ENCODE measurements around the gene HCRT. TPM values are rescaled to one million over a fixed set of nuclear protein-coding genes. Genes with fewer than 3 reads are reported as not detected.
A peak's percentile ranks its signal among the peaks of the same experiment; 100 is the strongest.

The HCRT gene
- total RNA-seq, 2 experiments from 2014 or later: not detected

- H3K4me2 ChIP-seq (ENCODE audit: low read length): peak overlapping the region; percentile 62
These were observed 49.3 kb downstream of the HCRT start for GRCh38 chr17:42135664-42136653.

DNA sequence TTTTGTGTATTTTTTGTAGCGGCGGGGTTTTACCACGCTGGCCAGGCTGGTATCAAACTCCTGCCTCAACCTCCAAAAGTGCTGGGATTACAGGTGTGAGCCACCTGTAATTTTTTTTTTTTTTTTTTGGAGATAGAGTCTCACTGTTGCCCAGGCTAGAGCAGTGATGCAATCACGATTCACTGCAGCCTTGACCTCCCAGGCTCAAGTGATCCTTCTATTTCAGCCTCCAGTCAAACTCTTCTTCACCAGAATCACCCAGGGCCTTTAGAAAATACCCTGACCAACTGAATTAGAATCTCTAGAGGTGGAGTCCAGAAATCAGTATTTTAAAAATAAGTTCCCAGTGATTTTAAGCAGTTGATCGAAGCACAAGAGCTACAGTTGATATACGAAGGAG, 50.1 kb downstream of the HCRT start:
- BruUV-seq (replicated peaks): no TSS peak
- no peak for DNase-seq (ENCODE audit: low spot score)
- ChIA-PET CTCF (ENCODE audit: unreplicated experiment) (no interaction called here), POLR2A (interaction anchor here (0.6 to 1.5 kb wide), 5 partner anchors 16 to 307 kb away, joined by 3 to 5 read pairs (median 4); partner anchors contain the start of gene DNAJC7)
- Histone ChIP-seq H3K4me2 (ENCODE audit: low read length) (peak overlapping the region; percentile 62), H3K9me2 (ENCODE audit: insufficient read depth, low read length) (no peaks in the 10 kb centered on the region), H3K4me1 (ENCODE audit: insufficient read depth, low read length, poor library complexity, severe bottlenecking) (peaks cover 69% of the 10 kb centered on the region), H3K36me3 (ENCODE audit: insufficient read depth, low read length) (peaks cover 53% of the 10 kb centered on the region), H3K9me3 (ENCODE audit: low read length) (no peaks in the 10 kb centered on the region), H3K4me3 (ENCODE audit: low read depth, low read length, poor library complexity, severe bottlenecking) (no peak overlapping the region), H3K79me2 (ENCODE audit: insufficient read depth, low read depth, low read length) (peaks cover 71% of the 10 kb centered on the region), H4K20me1 (ENCODE audit: insufficient read depth, low read length) (0 out of 2 replicates have a peak, but pooled peaks cover 5% of the 10 kb centered on the region), H3K27ac (ENCODE audit: low read depth, low read length, poor library complexity, severe bottlenecking) (peak overlapping the region; percentile 94), H2AFZ (ENCODE audit: low read length) (no peak overlapping the region)
- TF ChIP-seq EZH2phosphoT487 (IDR thresholded peaks at IDR 0.05; ENCODE audit: borderline replicate concordance, low read depth, low read length) (no peak), CTCF (conservative IDR thresholded peaks at IDR 0.05; ENCODE audit: low read length) (no peak)
- intact Hi-C loops (cut with micrococcal nuclease; ENCODE audit: unreplicated experiment): no loop called here

More at GRCh38 chr17:42135664-42136653, 49.3 kb downstream of the HCRT start:
- BruUV-seq (replicated peaks): no TSS peak
- H3K4me3 ChIP-seq (ENCODE audit: low read depth, low read length, poor library complexity, severe bottlenecking): peak overlapping the region; percentile 35
- H3K4me1 ChIP-seq (ENCODE audit: insufficient read depth, low read length, poor library complexity, severe bottlenecking): peaks cover 64% of the 10 kb centered on the region
- no peak overlapping the region for H2AFZ ChIP-seq (ENCODE audit: low read length)
- peak overlapping the region; percentile 94 for H3K27ac ChIP-seq (ENCODE audit: low read depth, low read length, poor library complexity, severe bottlenecking)
- ChIA-PET POLR2A (interaction anchor here (1.0 kb wide), 2 partner anchors 17 to 21 kb away, joined by 3 to 4 read pairs; no protein-coding TSS in a partner anchor), CTCF (ENCODE audit: unreplicated experiment) (interaction anchor here (0.6 kb wide), 1 partner anchor 20 kb away, joined by 3 read pairs; no protein-coding TSS in a partner anchor)
- intact Hi-C loops (cut with micrococcal nuclease; ENCODE audit: unreplicated experiment): no loop called here
- 0 out of 2 replicates have a peak, but pooled peaks cover 5% of the 10 kb centered on the region for H4K20me1 ChIP-seq (ENCODE audit: insufficient read depth, low read length)
- no peaks in the 10 kb centered on the region for H3K9me2 ChIP-seq (ENCODE audit: insufficient read depth, low read length)
- H3K36me3 ChIP-seq (ENCODE audit: insufficient read depth, low read length): peaks cover 50% of the 10 kb centered on the region
- peaks cover 70% of the 10 kb centered on the region for H3K79me2 ChIP-seq (ENCODE audit: insufficient read depth, low read depth, low read length)
- TF ChIP-seq EZH2phosphoT487 (IDR thresholded peaks at IDR 0.05; ENCODE audit: borderline replicate concordance, low read depth, low read length) (no peak), CTCF (conservative IDR thresholded peaks at IDR 0.05; ENCODE audit: low read length) (no peak)
- H3K9me3 ChIP-seq (ENCODE audit: low read length): no peaks in the 10 kb centered on the region
- DNase-seq (ENCODE audit: low spot score): peak; percentile 71

Other genes starting within 250 kb of the HCRT start
- 33.8 and 34.1 TPM in 2 replicates for gene CNP, start 218.7 kb downstream of the HCRT start, total RNA-seq (2014; rRNA removed; shearing (Covaris generic))
- gene CNP, start 218.7 kb downstream of the HCRT start, total RNA-seq (2022): 43.9 and 50.6 TPM in 2 replicates
- gene DNAJC7, start 168.0 kb downstream of the HCRT start, total RNA-seq (2014; rRNA removed; shearing (Covaris generic)): 76.4 and 87.1 TPM in 2 replicates
- 118 and 124 TPM in 2 replicates for gene DNAJC7, start 168.0 kb downstream of the HCRT start, total RNA-seq (2022)
- 34.8 and 40.2 TPM in 2 replicates for gene NKIRAS2, start 165.4 kb downstream of the HCRT start, total RNA-seq (2014; rRNA removed; shearing (Covaris generic))
- gene NKIRAS2, start 165.4 kb downstream of the HCRT start, total RNA-seq (2022): 32.8 and 38.1 TPM in 2 replicates
- gene C17orf113, start 134.9 kb downstream of the HCRT start, total RNA-seq (2014; rRNA removed; shearing (Covaris generic)): 0.10 and 0.25 TPM in 2 replicates
- gene C17orf113, start 134.9 kb downstream of the HCRT start, total RNA-seq (2022): 0.25 TPM in 1 of 2 replicates, not detected in the other
- 0.21 and 0.85 TPM in 2 replicates for gene ZNF385C, start 87.0 kb downstream of the HCRT start, total RNA-seq (2014; rRNA removed; shearing (Covaris generic))
- 0.26 and 0.67 TPM in 2 replicates for gene ZNF385C, start 87.0 kb downstream of the HCRT start, total RNA-seq (2022)
- gene DHX58, start 72.7 kb downstream of the HCRT start, total RNA-seq (2014; rRNA removed; shearing (Covaris generic)): 7.7 and 10.3 TPM in 2 replicates
- 19.4 and 23.7 TPM in 2 replicates for gene DHX58, start 72.7 kb downstream of the HCRT start, total RNA-seq (2022)
- 56.1 and 73.0 TPM in 2 replicates for gene KAT2A, start 64.1 kb downstream of the HCRT start, total RNA-seq (2014; rRNA removed; shearing (Covaris generic))
- 89.8 and 95.2 TPM in 2 replicates for gene KAT2A, start 64.1 kb downstream of the HCRT start, total RNA-seq (2022)
- gene HSPB9, start 62.6 kb downstream of the HCRT start, total RNA-seq (2014; rRNA removed; shearing (Covaris generic)): 0.16 TPM in 1 of 2 replicates, not detected in the other
- not detected in 2 replicates for gene HSPB9, start 62.6 kb downstream of the HCRT start, total RNA-seq (2022)
- gene RAB5C, start 30.5 kb downstream of the HCRT start, total RNA-seq (2014; rRNA removed; shearing (Covaris generic)): 37.3 and 50.1 TPM in 2 replicates
- 60.6 and 61.2 TPM in 2 replicates for gene RAB5C, start 30.5 kb downstream of the HCRT start, total RNA-seq (2022)
- gene KCNH4, start 4.3 kb downstream of the HCRT start, total RNA-seq (2014; rRNA removed; shearing (Covaris generic)): not detected in 2 replicates
- not detected in 2 replicates for gene KCNH4, start 4.3 kb downstream of the HCRT start, total RNA-seq (2022)
- gene GHDC, start 9.0 kb upstream of the HCRT start, total RNA-seq (2014; rRNA removed; shearing (Covaris generic)): 30.0 and 30.7 TPM in 2 replicates
- gene GHDC, start 9.0 kb upstream of the HCRT start, total RNA-seq (2022): 25.0 and 33.2 TPM in 2 replicates
- gene STAT5B, start 90.9 kb upstream of the HCRT start, total RNA-seq (2014; rRNA removed; shearing (Covaris generic)): 32.4 and 33.3 TPM in 2 replicates
- 46.7 and 50.5 TPM in 2 replicates for gene STAT5B, start 90.9 kb upstream of the HCRT start, total RNA-seq (2022)
- gene STAT5A, start 103.0 kb upstream of the HCRT start, total RNA-seq (2014; rRNA removed; shearing (Covaris generic)): 1.9 and 3.8 TPM in 2 replicates
- 7.9 TPM in 2 replicates for gene STAT5A, start 103.0 kb upstream of the HCRT start, total RNA-seq (2022)
- gene STAT3, start 203.0 kb upstream of the HCRT start, total RNA-seq (2014; rRNA removed; shearing (Covaris generic)): 11.4 and 14.8 TPM in 2 replicates
- 28.7 and 37.2 TPM in 2 replicates for gene STAT3, start 203.0 kb upstream of the HCRT start, total RNA-seq (2022)
- not detected in 2 replicates for gene CAVIN1, start 237.8 kb upstream of the HCRT start, total RNA-seq (2014; rRNA removed; shearing (Covaris generic))
- 0.08 TPM in 1 of 2 replicates, not detected in the other for gene CAVIN1, start 237.8 kb upstream of the HCRT start, total RNA-seq (2022)

Data from OCI-LY7 (cell line).